Tibial nerve (tissue), 4 donors: ENCODE results near the gene E2F7. TPM values are rescaled to one million over a fixed set of nuclear protein-coding genes. Genes with fewer than 3 reads are reported as not detected.

Experiments used
- DNase-seq, 2 donors: peaks; one replicate each; pipeline ENCODE4 v3.0.0-alpha.2; 2019; ENCODE audit warnings: low spot score in 2 of 2
- H3K27ac ChIP-seq, 4 donors: fragments of 200-600 bp; sonication (generic) in 3 of 4; one replicate each; pipeline ENCODE4 v1.5.1; 2017 to 2019; ENCODE audit warnings: mild to moderate bottlenecking in 1 of 4
- H3K27me3 ChIP-seq, 2 donors: fragments of 200-600 bp; sonication (generic) in 1 of 2; one replicate each; pipeline versions ENCODE4 v1.5.1 to v1.6.0; 2017 to 2019
- H3K36me3 ChIP-seq, 3 donors: fragments of 200-600 bp; sonication (generic); one replicate each; pipeline ENCODE4 v1.5.1; 2018 to 2019
- H3K4me1 ChIP-seq, 4 donors: fragments of 200-600 bp; sonication (generic) in 3 of 4; one replicate each; pipeline ENCODE4 v1.5.1; 2017 to 2019
- H3K4me3 ChIP-seq, 4 donors: fragments of 200-600 bp; sonication (generic) in 3 of 4; one replicate each; pipeline ENCODE4 v1.5.1; 2017 to 2019; ENCODE audit warnings: mild to moderate bottlenecking in 1 of 4, moderate library complexity in 1 of 4
- H3K9me3 ChIP-seq, 4 donors: fragments of 200-600 bp; sonication (generic) in 3 of 4; one replicate each; pipeline ENCODE4 v1.5.1; 2017 to 2019
- EP300 ChIP-seq, 2 donors: sonication (generic); formaldehyde crosslinking; IDR thresholded peaks; one replicate each; pipeline ENCODE4 v1.6.1; 2017; ENCODE audit warnings: antibody characterized with exemption in 2 of 2, mild to moderate bottlenecking in 1 of 2
- POLR2A ChIP-seq, 2 donors: fragments of 450-650 bp; IDR thresholded peaks; one replicate each; pipeline ENCODE4 v1.6.1; 2017; ENCODE audit warnings: antibody characterized with exemption in 2 of 2, mild to moderate bottlenecking in 2 of 2, moderate library complexity in 2 of 2
- WGBS, 2 donors: methylation state at CpG; one replicate each; pipeline ENCODE4 v1.1.5; 2018; 5-methylcytosine and 5-hydroxymethylcytosine counted together
- total RNA-seq, 4 donors: library from RNA; depleted of rRNA; stranded (reverse); fragments of >200 nt; gene quantifications; one replicate each; pipeline ENCODE4 v1.1.0, GENCODE V29; 2016
- TF ChIP-seq, protein P1 (sequence below), 5 experiments: fragments of 200-600 bp in 3 of 5; fragments of 450-650 bp in 2 of 5; sonication (generic) in 3 of 5; IDR thresholded peaks; one replicate each; pipeline ENCODE4 v1.5.1; 2016 to 2019; ENCODE audit warnings: antibody characterized with exemption in 5 of 5, mild to moderate bottlenecking in 3 of 5, moderate library complexity in 2 of 5

The E2F7 gene, protein sequence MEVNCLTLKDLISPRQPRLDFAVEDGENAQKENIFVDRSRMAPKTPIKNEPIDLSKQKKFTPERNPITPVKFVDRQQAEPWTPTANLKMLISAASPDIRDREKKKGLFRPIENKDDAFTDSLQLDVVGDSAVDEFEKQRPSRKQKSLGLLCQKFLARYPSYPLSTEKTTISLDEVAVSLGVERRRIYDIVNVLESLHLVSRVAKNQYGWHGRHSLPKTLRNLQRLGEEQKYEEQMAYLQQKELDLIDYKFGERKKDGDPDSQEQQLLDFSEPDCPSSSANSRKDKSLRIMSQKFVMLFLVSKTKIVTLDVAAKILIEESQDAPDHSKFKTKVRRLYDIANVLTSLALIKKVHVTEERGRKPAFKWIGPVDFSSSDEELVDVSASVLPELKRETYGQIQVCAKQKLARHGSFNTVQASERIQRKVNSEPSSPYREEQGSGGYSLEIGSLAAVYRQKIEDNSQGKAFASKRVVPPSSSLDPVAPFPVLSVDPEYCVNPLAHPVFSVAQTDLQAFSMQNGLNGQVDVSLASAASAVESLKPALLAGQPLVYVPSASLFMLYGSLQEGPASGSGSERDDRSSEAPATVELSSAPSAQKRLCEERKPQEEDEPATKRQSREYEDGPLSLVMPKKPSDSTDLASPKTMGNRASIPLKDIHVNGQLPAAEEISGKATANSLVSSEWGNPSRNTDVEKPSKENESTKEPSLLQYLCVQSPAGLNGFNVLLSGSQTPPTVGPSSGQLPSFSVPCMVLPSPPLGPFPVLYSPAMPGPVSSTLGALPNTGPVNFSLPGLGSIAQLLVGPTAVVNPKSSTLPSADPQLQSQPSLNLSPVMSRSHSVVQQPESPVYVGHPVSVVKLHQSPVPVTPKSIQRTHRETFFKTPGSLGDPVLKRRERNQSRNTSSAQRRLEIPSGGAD
- under 1 TPM in 2 of 4 donors, not detected in 2; under 0.01 to 0.39 TPM for total RNA-seq

DNA sequence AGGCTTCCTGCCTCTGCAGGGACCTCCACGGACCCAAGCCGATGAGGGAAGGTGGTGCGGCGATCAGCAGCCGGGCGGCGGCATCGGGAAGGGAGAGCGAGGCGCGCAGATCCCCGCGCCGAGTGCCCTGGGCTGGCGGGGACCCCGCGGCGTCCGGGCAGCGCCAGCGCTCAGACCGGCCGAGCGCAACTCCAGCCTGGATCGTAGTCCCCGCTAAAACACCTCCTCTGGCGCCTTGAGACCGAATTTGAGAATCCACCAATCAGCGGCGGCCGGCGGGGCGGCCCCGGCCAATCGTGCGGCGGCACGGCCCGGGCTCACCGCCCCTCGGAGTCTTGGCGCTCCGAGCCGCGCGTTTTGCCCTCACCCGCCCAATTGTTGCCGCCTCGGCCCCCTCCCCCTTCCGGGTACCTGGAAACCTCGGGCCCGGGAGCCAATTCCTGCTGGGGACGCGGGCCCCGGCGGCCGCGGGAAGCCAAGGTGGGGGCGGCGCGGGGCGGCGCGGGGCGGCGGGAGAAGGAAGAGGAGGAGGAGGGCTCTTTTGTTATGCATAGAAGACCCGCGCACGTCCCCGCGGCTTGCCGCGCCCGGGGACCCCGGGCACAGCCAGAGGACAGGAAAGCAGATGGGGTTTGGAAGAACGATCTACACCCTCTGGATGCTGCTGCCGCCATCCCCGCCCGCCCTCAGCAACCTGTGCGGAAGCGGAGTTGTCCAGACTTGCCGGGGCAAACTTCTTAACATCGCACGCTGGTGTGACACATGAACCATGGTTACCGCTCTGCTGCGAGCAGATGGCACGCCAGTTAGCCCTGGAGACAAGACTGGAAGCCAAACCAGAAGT, at the start of gene E2F7:
Gene E2F7 (minus strand): TSS at position 209 of the 844 bp plus-strand sequence. CDS start 934 bp downstream, outside the sequence.
- peak within 1 kb of the TSS; percentile 54 to 70 (median 61) for H3K4me3 ChIP-seq
- 0% methylated on average over 24 to 35 of the region's 87 CpGs for WGBS, 2 donors
- H3K4me1 ChIP-seq, result peaks cover 0 to 11% (median 4%) of the 10 kb centered on the region in 4 donors
- peak within 1 kb of the TSS in 2 of 4 donors; percentile 23 to 62 for H3K27ac ChIP-seq
- DNase-seq, result peak; percentile 52 to 66
- no peaks in the 10 kb centered on the region for H3K9me3 ChIP-seq
- no peak for TF ChIP-seq EP300 (IDR thresholded peaks at IDR 0.05)
- TF ChIP-seq, protein P1, sequence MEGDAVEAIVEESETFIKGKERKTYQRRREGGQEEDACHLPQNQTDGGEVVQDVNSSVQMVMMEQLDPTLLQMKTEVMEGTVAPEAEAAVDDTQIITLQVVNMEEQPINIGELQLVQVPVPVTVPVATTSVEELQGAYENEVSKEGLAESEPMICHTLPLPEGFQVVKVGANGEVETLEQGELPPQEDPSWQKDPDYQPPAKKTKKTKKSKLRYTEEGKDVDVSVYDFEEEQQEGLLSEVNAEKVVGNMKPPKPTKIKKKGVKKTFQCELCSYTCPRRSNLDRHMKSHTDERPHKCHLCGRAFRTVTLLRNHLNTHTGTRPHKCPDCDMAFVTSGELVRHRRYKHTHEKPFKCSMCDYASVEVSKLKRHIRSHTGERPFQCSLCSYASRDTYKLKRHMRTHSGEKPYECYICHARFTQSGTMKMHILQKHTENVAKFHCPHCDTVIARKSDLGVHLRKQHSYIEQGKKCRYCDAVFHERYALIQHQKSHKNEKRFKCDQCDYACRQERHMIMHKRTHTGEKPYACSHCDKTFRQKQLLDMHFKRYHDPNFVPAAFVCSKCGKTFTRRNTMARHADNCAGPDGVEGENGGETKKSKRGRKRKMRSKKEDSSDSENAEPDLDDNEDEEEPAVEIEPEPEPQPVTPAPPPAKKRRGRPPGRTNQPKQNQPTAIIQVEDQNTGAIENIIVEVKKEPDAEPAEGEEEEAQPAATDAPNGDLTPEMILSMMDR (IDR thresholded peaks at IDR 0.05), result no peak
- no peak for TF ChIP-seq POLR2A (IDR thresholded peaks at IDR 0.05)
- H3K27me3 ChIP-seq, result peaks cover 0 to 12% of the 10 kb centered on the region in 2 donors
- no peaks in the 10 kb centered on the region for H3K36me3 ChIP-seq

DNA sequence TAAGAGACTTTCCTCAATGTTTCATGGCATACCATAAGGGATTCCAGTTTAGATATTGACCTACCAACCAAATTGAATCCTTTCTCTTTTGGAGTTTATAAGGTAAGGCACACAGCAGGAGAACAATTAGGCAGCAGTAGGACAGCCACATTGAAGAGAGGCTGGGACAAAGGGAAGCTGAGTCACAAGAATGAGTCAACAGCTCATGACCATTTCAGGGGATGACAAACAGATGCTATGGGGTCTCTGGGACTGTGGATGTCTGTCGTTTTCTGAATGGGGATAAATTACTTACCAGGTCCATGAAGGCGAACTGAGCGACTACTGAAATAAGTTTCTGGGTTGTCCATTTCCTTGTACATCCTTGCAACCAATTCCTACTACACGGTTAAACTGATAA, 48.6 kb upstream of the E2F7 start:
- H3K4me1 ChIP-seq, result no peaks in the 10 kb centered on the region
- 77 to 86% methylated on average over 4 of the region's 4 CpGs for WGBS, 2 donors
- no peak overlapping the region for H3K27ac ChIP-seq
- no peaks in the 10 kb centered on the region for H3K27me3 ChIP-seq
- no peak overlapping the region for H3K4me3 ChIP-seq
- no peak for TF ChIP-seq POLR2A (IDR thresholded peaks at IDR 0.05)
- no peak for TF ChIP-seq EP300 (IDR thresholded peaks at IDR 0.05)
- TF ChIP-seq, protein P1 (IDR thresholded peaks at IDR 0.05), result no peak
- no peak for DNase-seq
- peaks cover 0 to 4% (median 0%) of the 10 kb centered on the region in 4 donors for H3K9me3 ChIP-seq
- H3K36me3 ChIP-seq, result no peaks in the 10 kb centered on the region

DNA sequence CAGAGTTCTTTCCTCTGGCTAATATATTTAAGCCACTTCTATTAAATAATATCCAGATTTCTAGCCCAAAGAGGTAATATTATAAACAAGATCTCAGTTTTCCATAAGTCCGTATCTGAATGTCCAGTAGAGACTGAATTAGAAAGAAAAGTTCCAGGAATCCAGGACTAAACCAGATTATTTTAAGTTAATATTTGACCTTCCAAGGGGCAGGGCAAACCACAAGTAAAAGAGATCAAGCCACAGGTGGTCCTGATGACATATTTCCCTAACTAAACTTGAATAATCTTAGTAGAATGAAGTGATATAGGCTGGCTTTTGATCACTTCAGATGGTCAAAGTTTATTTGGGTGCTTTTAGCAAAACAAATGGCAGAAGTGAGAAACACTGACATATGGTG, 43.3 kb upstream of the E2F7 start:
- Histone ChIP-seq H3K27ac (no peak overlapping the region), H3K27me3 (no peaks in the 10 kb centered on the region), H3K4me3 (no peak overlapping the region), H3K36me3 (no peaks in the 10 kb centered on the region), H3K4me1 (no peaks in the 10 kb centered on the region), H3K9me3 (peaks cover 0 to 4% (median 0%) of the 10 kb centered on the region in 4 donors)
- no peak for DNase-seq
- 72 to 74% methylated on average over 1 of the region's 1 CpG for WGBS, 2 donors
- no peak for TF ChIP-seq EP300 (IDR thresholded peaks at IDR 0.05)
- no peak for TF ChIP-seq POLR2A (IDR thresholded peaks at IDR 0.05)
- TF ChIP-seq, protein P1 (IDR thresholded peaks at IDR 0.05), result no peak

DNA sequence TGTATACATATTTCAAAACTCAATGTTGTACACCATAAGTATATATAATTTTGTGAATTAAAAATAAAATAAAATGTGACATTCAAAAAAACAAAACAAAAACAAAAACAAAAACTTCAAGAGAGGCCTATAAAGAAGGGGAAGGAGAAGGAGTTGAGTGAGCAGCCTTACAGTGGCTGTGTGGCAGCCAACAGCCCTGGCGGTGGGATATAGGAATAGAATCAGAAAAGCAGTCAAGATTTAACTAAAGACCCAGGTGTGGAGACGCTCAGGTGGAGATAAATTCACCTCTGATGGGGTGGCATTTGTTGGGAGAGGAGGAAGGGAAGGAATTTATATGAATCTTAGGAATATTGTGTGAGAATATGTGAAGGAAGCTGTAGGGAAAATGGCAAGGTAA, 41.8 kb upstream of the E2F7 start:
- Histone ChIP-seq H3K27me3 (no peaks in the 10 kb centered on the region), H3K4me1 (no peaks in the 10 kb centered on the region), H3K4me3 (no peak overlapping the region), H3K27ac (no peak overlapping the region), H3K36me3 (no peaks in the 10 kb centered on the region), H3K9me3 (peaks cover 0 to 4% (median 0%) of the 10 kb centered on the region in 4 donors)
- TF ChIP-seq POLR2A (IDR thresholded peaks at IDR 0.05) (no peak), EP300 (IDR thresholded peaks at IDR 0.05) (no peak)
- TF ChIP-seq, protein P1 (IDR thresholded peaks at IDR 0.05), result no peak
- no peak for DNase-seq
- 76 to 78% methylated on average over 2 of the region's 2 CpGs for WGBS, 2 donors
